UCSD-AML1 (cell line): Measurements from ENCODE around the gene MAPK10.

ENCODE experiments used
- DNase-seq: peaks from one replicate; lab custom pipeline; 2025; ENCODE audit not compliant: unreplicated experiment; lab: John Stamatoyannopoulos, UW

The MAPK10 gene

GRCh38 chr4:85940151-85940550 lies 419.7 kb downstream of the MAPK10 start:
- DNase-seq, result no peak
